SJCRH30 (cell line): ENCODE results near the gene RPL23. TPM values are rescaled to one million over a fixed set of nuclear protein-coding genes. Genes with fewer than 3 reads are reported as not detected.

Experiments used
- DNase-seq, 2 experiments: peaks; one replicate each; pipeline ENCODE4 v3.0.0-alpha.2; 2015 to 2020
- H3K27ac ChIP-seq: fragments of 250-450 bp; sonication (Bioruptor Pico); 2 replicates; pipeline ENCODE4 v1.5.1; 2020; ENCODE audit warnings: mild to moderate bottlenecking, moderate library complexity
- H3K27me3 ChIP-seq: fragments of 250-450 bp; sonication (Bioruptor Pico); 2 replicates; pipeline ENCODE4 v1.5.1; 2020; ENCODE audit warnings: mild to moderate bottlenecking, moderate library complexity
- H3K36me3 ChIP-seq: fragments of 250-450 bp; sonication (Bioruptor Pico); 2 replicates; pipeline ENCODE4 v1.5.1; 2020; ENCODE audit warnings: mild to moderate bottlenecking, moderate library complexity
- H3K4me1 ChIP-seq: fragments of 250-450 bp; sonication (Bioruptor Pico); 2 replicates; pipeline ENCODE4 v1.5.1; 2020; ENCODE audit warnings: mild to moderate bottlenecking, moderate library complexity
- H3K4me3 ChIP-seq: fragments of 250-450 bp; sonication (Bioruptor Pico); 2 replicates; pipeline ENCODE4 v1.5.1; 2020; ENCODE audit warnings: mild to moderate bottlenecking, moderate library complexity
- H3K9me3 ChIP-seq: fragments of 250-450 bp; sonication (Bioruptor Pico); replicated peaks from 2 replicates; pipeline ENCODE4 v1.5.1; 2020; ENCODE audit warnings: mild to moderate bottlenecking, moderate library complexity
- total RNA-seq: library from RNA; depleted of rRNA; stranded (reverse); fragments of >200 nt; shearing (Covaris generic); gene quantifications from 2 replicates; pipeline ENCODE4 v1.2.3, GENCODE V29; 2014; rRNA removed

The RPL23 gene
- total RNA-seq, result 2,556 and 2,769 TPM in 2 replicates

- DNase-seq, result peak; percentile 96 to 98
- Histone ChIP-seq H3K27ac (peak within 1 kb of the TSS; percentile 81), H3K36me3 (peaks cover 45% of the 10 kb centered on the region), H3K4me1 (peaks cover 6% of the 10 kb centered on the region; the same call in 1 of the 2 replicates), H3K4me3 (peak within 1 kb of the TSS; percentile 76), H3K27me3 (no peaks in the 10 kb centered on the region), H3K9me3 (no peaks in the 10 kb centered on the region)
These were observed at the start of gene RPL23 for GRCh38 chr17:38853292-38854219. TSS of gene RPL23 (minus strand) at chr17:38853721. CDS start at chr17:38853710, 11 bp downstream.

- H3K36me3 ChIP-seq, result peaks cover 17% of the 10 kb centered on the region
- no peak overlapping the region for H3K4me3 ChIP-seq
- no peaks in the 10 kb centered on the region for H3K9me3 ChIP-seq
- H3K27ac ChIP-seq, result no peak overlapping the region
- peaks cover 18% of the 10 kb centered on the region for H3K4me1 ChIP-seq
- H3K27me3 ChIP-seq, result no peaks in the 10 kb centered on the region
- DNase-seq, result no peak
These were observed 47.6 kb upstream of the RPL23 start for GRCh38 chr17:38900978-38901656.

DNA sequence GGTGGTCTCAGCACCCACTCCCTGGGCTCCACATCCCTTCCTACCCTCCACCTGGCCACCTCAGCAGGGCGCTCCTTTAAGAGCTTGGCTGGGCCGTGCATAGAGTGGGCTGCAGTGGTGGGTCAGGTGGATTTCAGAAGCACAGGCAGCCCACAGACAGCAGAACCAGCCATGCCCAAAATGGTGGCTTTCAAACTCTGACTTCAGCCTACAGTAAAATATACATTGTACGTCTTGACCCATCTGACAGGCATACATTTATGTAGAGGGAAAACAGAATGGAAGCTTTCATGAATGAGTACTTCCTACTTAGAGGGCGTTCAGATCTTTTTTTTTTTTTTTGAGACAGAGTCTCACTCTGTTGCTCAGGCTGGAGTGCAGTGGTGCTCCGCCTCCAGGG lies 45.9 kb upstream of the RPL23 start:
- H3K27me3 ChIP-seq, result no peaks in the 10 kb centered on the region
- peaks cover 19% of the 10 kb centered on the region for H3K4me1 ChIP-seq
- no peak overlapping the region for H3K27ac ChIP-seq
- H3K36me3 ChIP-seq, result peaks cover 11% of the 10 kb centered on the region
- no peak for DNase-seq
- no peaks in the 10 kb centered on the region for H3K9me3 ChIP-seq
- H3K4me3 ChIP-seq, result no peak overlapping the region

DNA sequence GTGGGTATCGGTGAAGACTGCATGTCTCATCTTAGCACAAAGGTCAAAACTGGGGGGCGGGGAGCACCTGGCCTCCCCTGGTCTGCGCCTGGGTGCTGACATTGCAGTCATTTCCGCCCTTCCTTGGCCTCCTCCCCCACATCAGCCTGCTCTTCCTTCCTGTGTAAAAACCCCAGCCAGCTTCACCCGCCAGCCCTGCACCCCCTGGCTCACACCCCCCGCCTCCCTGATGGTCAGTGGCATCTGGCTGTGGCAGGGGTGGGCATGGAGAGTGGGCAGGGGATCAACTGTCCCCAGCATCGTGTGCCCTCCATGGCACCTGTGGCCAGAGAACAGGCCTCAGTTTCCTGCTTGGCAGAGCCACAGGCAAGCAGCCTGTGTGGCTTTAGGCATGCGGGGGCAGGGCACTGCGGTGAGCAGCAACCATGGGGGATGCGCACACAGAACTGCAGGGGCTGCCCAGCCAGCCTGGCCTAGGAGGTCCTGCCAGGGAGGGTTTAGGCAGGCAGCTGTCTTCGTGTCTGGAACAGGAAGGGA lies 45.4 kb upstream of the RPL23 start:
- H3K36me3 ChIP-seq, result peaks cover 9% of the 10 kb centered on the region
- H3K4me1 ChIP-seq, result peaks cover 24% of the 10 kb centered on the region
- H3K27me3 ChIP-seq, result no peaks in the 10 kb centered on the region
- no peaks in the 10 kb centered on the region for H3K9me3 ChIP-seq
- no peak overlapping the region for H3K4me3 ChIP-seq
- H3K27ac ChIP-seq, result no peak overlapping the region
- DNase-seq, result no peak

GRCh38 chr17:38898291-38898679 lies 44.8 kb upstream of the RPL23 start:
- no peak overlapping the region for H3K4me3 ChIP-seq
- H3K9me3 ChIP-seq, result no peaks in the 10 kb centered on the region
- DNase-seq, result no peak
- no peaks in the 10 kb centered on the region for H3K27me3 ChIP-seq
- H3K4me1 ChIP-seq, result peaks cover 24% of the 10 kb centered on the region
- H3K36me3 ChIP-seq, result peaks cover 3% of the 10 kb centered on the region; the same call in 1 of the 2 replicates
- no peak overlapping the region for H3K27ac ChIP-seq

DNA sequence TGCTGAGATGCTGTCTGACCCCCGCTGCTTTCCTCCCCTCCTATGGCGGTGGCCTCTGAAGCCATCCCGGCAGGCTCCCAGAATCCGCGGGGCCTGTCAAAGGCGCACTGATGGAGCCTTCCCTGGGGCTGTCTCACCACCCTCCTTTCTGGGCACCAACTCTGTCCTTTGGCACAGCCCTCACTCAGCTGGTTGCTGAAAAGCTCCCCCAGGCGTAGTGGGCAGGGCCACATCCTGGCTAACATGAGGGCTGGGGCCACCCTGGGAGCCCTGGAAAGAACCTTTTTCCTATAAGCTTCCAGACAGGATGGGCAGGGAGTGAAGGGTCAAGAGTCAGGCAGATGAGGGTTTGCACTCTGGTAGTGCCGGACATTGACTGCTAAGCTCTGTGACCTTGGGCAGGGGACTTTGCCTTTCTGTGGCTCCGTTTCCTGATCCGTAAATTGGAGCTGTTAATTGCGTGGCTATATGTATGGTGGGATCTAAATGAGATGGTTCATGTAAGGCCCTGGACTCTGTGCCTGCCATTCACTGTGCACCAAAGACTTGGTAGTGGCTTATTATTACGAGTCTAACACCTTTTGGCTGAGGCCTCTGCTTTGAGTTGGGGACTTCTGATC lies 44.3 kb upstream of the RPL23 start:
- Histone ChIP-seq H3K9me3 (no peaks in the 10 kb centered on the region), H3K27ac (peak overlapping the region; percentile 53), H3K36me3 (peaks cover 3% of the 10 kb centered on the region; the same call in 1 of the 2 replicates), H3K4me1 (peaks cover 24% of the 10 kb centered on the region), H3K27me3 (no peaks in the 10 kb centered on the region), H3K4me3 (no peak overlapping the region)
- DNase-seq, result no peak

DNA sequence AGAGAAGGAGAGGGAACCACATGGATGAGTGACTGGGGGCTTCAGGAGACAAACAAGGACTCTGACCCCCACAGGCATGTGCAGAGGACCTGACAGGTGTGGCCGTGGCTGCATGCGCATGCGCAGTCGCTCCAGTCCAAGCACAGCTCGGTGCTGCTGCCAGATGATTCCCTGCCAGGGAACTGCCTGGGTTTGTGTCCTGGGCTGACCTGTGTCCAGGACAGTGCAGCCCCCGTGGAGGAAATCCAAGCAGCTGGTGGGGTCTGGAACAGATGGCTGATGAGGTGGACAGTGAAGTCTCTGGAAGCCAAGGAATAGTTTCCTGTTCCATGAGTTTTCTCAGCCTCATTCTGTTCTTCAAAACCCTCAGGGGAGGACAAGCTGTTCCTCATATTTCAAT lies 43.7 kb upstream of the RPL23 start:
- Histone ChIP-seq H3K9me3 (no peaks in the 10 kb centered on the region), H3K4me3 (no peak overlapping the region), H3K4me1 (peaks cover 24% of the 10 kb centered on the region), H3K27ac (peak overlapping the region; percentile 53), H3K27me3 (no peaks in the 10 kb centered on the region), H3K36me3 (peaks cover 5% of the 10 kb centered on the region; the same call in 1 of the 2 replicates)
- DNase-seq, result peak; percentile 53 to 57

DNA sequence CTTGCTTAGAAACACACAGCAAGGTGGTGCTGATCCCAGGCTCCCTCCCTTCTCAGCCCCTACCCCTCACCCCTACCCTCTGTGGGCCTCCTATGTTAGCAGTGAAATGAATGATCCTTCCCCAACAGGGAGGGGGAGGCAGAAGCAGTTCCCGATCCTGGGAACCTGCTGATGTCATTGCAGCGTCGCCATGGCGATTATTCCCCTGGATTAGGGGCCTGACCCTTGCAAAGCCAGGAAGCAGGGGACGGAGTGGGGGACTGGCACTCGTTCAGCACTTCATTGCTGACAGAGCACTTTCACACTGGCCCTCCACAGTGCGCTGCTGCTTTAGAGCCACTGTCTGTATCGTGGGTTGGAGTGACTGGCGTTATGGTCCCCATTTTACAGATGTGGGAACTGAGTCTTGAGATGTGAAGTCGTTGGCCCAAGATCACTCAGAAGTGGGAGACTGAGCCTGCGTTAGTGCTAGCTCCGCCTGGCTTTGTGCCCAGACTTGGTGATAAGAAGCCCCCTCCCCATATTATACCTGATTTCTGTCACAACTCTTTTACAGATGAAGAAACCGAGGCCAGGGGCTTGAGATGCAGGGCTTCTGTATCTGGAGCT lies 42.9 kb upstream of the RPL23 start:
- H3K27me3 ChIP-seq, result no peaks in the 10 kb centered on the region
- DNase-seq, result peak; percentile 62 to 73
- no peaks in the 10 kb centered on the region for H3K9me3 ChIP-seq
- H3K27ac ChIP-seq, result peak overlapping the region; percentile 53
- H3K4me3 ChIP-seq, result no peak overlapping the region
- H3K36me3 ChIP-seq, result peaks cover 5% of the 10 kb centered on the region; the same call in 1 of the 2 replicates
- H3K4me1 ChIP-seq, result peaks cover 24% of the 10 kb centered on the region

DNA sequence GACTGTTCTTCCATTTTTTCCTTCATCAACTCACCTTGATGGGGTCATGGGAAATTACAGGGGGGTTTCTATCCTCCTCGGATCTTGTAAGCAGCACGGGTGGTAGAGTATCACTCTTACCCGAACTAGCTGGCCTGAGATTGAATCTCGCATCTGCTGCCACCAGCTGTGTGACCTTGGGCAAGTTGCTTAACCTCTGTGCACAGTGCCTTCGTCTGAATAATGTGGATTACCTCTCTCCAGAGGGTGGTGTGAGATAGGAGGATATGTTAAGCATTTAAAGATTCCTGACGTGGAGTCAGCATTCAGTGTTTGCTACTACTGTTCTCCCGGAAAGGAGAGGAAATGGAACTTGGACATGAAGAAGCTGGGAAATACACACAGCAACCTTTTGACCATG lies 40.8 kb upstream of the RPL23 start:
- Histone ChIP-seq H3K27me3 (no peaks in the 10 kb centered on the region), H3K4me3 (no peak overlapping the region), H3K4me1 (peaks cover 24% of the 10 kb centered on the region), H3K27ac (no peak overlapping the region; the same call in 1 of the 2 replicates), H3K9me3 (no peaks in the 10 kb centered on the region), H3K36me3 (peaks cover 3% of the 10 kb centered on the region; the same call in 1 of the 2 replicates)
- DNase-seq, result no peak

- peak in 1 of 2 experiments; percentile 20 for DNase-seq
- no peak overlapping the region for H3K4me3 ChIP-seq
- peak overlapping the region; percentile 17; the same call in 1 of the 2 replicates for H3K27ac ChIP-seq
- no peaks in the 10 kb centered on the region for H3K27me3 ChIP-seq
- H3K4me1 ChIP-seq, result peaks cover 24% of the 10 kb centered on the region
- peaks cover 5% of the 10 kb centered on the region; the same call in 1 of the 2 replicates for H3K36me3 ChIP-seq
- no peaks in the 10 kb centered on the region for H3K9me3 ChIP-seq
These were observed 40.1 kb upstream of the RPL23 start for GRCh38 chr17:38893607-38894006.

GRCh38 chr17:38893113-38893512 lies 39.6 kb upstream of the RPL23 start:
- Histone ChIP-seq H3K36me3 (peaks cover 5% of the 10 kb centered on the region; the same call in 1 of the 2 replicates), H3K27me3 (no peaks in the 10 kb centered on the region), H3K9me3 (no peaks in the 10 kb centered on the region), H3K4me3 (no peak overlapping the region), H3K27ac (no peak overlapping the region), H3K4me1 (peaks cover 24% of the 10 kb centered on the region)
- no peak for DNase-seq

- DNase-seq, result no peak
- Histone ChIP-seq H3K27ac (no peak overlapping the region), H3K4me1 (peaks cover 21% of the 10 kb centered on the region), H3K9me3 (no peaks in the 10 kb centered on the region), H3K4me3 (no peak overlapping the region), H3K36me3 (peaks cover 5% of the 10 kb centered on the region; the same call in 1 of the 2 replicates), H3K27me3 (no peaks in the 10 kb centered on the region)
These were observed 39.1 kb upstream of the RPL23 start for GRCh38 chr17:38892620-38893019.

- H3K4me3 ChIP-seq, result no peak overlapping the region
- peaks cover 16% of the 10 kb centered on the region for H3K4me1 ChIP-seq
- no peaks in the 10 kb centered on the region for H3K9me3 ChIP-seq
- peaks cover 5% of the 10 kb centered on the region; the same call in 1 of the 2 replicates for H3K36me3 ChIP-seq
- H3K27me3 ChIP-seq, result no peaks in the 10 kb centered on the region
- no peak for DNase-seq
- no peak overlapping the region for H3K27ac ChIP-seq
These were observed 38.6 kb upstream of the RPL23 start for GRCh38 chr17:38892083-38892482.

DNA sequence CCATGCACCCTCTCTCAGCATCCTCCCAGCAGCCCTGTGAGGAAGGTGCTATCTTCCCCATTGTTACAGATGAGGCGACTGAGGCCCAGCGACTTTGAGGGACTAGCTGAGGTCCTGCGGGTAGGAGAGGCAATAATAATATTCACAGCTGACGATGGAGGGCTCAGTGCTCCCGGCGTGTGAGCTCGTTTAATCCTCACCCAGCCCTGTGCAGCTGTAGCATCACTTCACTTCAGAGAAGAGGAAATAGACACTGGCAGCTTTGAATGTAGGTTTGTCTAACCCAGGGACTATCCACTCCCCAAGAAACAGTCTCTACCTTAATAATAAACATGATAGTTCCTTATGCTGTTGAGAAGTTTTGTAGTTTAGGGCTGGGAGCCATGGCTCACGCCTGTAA lies 37.9 kb upstream of the RPL23 start:
- DNase-seq, result no peak
- H3K4me1 ChIP-seq, result peaks cover 11% of the 10 kb centered on the region
- H3K27ac ChIP-seq, result no peak overlapping the region
- H3K27me3 ChIP-seq, result no peaks in the 10 kb centered on the region
- peaks cover 5% of the 10 kb centered on the region; the same call in 1 of the 2 replicates for H3K36me3 ChIP-seq
- no peaks in the 10 kb centered on the region for H3K9me3 ChIP-seq
- no peak overlapping the region for H3K4me3 ChIP-seq
